GM21576 (cell line): Measurements from ENCODE around the gene CAPZA2.
A peak's percentile ranks its signal among the peaks of the same experiment; 100 is the strongest.
"Not testable (repeated sequence)": the region's sequence is repeated elsewhere in the genome, so short reads cannot be mapped to it uniquely, and the experiment has no call there.

ENCODE experiments used
- ATAC-seq: cut with Tn5 transposase; IDR thresholded peaks from one replicate; pipeline ENCODE4 v1.9.1; 2021; ENCODE audit warnings: mild to moderate bottlenecking, moderate library complexity; ENCODE audit not compliant: unreplicated experiment

The CAPZA2 gene

DNA sequence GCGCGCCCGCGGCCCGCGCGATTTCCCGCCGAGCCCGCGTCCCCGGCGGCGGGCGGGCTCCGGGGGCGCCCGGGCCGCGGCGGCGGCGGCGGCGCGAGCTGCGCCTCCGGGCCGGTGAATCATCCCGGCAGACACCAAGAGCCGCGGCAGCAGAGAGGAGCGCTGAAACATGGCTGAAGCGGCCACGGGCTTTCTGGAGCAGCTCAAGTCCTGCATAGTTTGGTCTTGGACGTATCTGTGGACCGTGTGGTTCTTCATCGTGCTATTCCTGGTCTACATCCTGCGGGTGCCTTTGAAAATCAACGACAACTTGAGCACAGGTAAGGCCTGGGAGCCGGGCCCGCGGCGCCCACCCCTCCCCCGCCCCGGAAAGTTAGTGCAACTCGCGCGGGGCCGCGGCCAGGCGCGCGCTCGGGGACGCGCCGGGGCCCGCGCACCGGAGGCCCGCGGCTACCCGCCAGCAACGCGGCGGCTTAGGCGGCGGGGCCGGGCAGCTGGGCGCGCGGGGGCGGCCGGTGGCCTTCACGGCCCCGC is 91.1 kb downstream of the CAPZA2 start, which contains the start of gene ST7:
Gene ST7 (plus strand): TSS at position 130 of the 534 bp plus-strand sequence. CDS start 40 bp downstream, at position 170.
- peak; percentile 24 for ATAC-seq

DNA sequence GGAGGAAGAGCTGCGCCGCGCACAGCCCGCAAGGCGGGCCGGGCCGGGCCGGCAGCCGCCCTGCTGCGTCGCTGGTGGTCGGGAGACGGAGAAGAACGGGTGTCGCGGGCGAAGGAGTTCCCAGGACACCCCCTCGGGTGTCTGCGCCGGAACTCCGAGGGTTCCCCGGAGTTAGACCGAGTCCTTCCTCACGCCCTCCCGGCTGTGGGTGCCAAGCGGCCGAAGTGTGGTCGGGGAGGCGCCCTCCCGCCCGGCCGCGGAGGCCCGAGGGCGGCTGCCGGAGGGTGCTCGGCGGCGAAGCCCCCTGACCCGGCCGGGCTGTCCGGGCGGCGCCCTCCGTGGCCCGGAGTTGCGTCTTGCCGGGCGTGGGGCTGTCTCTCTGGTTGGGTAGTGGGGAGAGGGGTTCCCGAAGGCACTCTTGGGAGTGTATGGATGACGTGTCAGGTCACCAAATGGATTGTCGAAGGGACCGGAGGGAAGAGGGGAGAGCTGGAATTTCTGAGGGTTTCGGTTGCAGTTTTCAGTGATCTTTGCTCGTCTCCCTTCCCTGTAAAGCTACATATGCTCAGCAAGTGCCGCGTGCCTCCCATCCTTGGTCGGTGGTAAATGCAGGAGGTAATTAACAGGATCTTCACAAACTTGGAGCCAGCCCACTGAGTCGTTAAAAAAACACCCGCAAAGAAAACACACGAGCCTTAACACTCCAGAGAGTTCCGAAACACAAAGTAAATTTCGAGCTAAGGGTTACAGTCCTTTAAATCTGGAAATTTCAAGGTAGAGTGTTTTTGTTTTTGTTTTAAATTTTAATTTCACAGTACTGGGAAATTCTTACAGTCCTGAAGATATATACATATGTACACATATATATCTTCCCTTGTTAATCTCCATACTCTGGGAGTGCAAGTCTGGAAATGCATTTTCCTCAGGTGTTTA is 91.8 kb downstream of the CAPZA2 start:
- ATAC-seq: peak; percentile 10

DNA sequence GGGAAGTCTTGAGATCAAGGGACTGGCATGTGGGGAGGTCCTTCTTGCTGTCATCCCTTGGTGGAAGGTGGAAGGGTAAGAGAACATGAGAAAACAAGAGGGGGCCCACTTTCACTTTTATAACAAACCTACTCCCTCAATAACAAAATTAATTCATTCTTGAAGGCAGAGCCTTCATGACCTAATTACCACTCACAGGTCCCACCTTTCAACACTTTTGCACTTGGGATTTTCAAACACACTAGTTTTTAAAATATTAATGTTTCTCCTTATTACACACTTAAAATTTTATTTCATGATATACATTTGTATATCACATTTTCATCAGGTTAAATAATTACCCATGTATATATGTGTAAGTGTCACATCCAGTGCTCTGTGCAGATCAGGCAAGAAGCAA is 93.0 kb downstream of the CAPZA2 start:
- ATAC-seq: no peak

DNA sequence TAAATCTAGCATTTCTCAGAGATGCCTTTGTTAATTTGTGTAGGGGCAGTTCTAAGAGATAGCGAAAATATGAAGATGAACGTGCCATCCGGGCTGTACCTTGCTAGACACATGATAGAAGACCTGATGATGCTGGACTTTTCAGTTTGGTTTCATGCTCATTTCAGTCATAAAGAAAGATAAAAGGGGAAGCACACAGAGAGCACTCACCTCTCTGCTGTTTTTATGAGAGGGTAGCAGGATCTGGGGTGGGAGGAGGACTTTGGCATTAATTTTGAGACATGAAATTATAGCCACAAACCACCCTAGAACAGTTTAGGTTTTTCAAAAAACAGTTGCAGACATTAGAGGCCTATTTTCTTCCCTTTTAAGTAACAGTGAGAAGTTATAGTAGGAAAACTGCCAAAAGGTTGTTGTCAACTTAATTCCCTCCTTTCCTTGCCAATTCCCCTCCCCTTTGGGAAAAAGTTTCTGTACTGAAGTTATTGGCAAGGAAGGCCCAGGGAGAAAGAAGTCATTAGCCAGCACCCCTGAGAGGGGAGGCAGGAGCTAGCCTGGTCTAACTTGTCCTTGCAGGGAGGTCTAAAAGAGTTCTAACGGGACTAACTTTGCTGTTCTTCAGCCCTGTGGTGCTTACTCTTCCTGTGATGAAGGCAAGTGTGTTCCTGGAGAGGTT is 93.6 kb downstream of the CAPZA2 start:
- ATAC-seq: peak; percentile 78

DNA sequence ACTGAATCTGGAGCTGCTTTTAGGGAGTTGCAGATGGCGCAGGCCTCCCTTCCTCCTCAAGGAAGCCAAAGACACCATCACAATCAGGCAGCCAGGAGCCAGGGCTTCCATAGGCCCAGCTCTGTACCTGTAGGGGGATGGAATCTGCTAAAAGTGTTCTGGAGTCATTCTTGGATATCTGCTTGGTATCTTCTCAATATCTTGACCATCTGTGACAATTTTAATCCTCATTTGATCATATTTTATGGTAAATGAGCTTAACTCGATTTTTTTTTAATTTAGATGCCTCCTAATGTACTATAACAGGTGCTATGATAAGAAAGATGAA is 94.1 kb downstream of the CAPZA2 start:
- ATAC-seq: no peak

DNA sequence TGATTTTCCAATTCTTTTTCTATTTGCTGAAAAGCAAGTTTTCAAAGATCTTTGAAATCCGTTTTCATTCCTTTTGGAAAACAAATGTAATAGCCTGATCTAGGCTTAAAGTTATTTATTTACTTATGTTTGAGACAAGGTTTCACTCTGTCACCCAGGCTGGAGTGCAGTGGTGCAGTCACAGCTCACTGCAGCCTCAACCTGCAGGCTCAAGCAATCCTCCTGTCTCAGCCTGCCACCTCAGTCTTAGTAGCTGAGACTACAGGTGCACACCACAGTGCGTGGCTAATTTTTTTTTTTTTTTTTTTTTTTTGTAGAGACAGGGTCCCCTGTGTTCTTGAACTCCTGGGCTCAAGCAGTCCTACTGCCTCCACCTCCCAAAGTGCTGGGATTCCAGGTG is 95.5 kb downstream of the CAPZA2 start:
- ATAC-seq: peak; percentile 40

DNA sequence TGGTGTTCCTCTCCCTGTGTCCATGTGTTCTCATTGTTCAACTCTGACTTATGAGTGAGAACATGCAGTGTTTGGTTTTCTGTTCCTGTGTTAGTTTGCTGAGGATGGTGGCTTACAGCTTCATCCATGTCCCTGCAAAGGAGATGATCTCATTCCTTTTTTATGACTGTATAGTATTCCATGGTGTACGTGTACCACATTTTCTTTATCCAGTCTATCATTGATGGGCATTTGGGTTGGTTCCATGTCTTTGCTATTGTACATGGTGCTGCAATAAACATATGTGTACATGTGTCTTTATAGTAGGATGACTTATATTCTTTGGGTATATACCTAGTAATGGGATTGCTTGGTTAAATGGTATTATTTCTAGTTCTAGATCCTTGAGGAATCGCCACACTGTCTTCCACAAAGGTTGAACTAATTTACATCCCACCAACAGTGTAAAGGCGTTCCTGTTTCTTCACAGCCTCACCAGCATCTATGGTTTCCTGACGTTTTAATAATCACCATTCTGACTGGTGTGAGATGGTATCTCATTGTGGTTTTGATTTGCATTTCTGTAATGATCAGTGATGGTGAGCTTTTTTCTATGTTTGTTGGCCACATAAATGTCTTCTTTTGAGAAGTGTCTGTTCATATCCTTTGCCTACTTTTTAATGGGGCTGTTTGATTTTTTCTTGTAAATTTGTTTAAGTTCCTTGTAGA is 99.7 kb downstream of the CAPZA2 start:
- ATAC-seq: not testable (repeated sequence)

DNA sequence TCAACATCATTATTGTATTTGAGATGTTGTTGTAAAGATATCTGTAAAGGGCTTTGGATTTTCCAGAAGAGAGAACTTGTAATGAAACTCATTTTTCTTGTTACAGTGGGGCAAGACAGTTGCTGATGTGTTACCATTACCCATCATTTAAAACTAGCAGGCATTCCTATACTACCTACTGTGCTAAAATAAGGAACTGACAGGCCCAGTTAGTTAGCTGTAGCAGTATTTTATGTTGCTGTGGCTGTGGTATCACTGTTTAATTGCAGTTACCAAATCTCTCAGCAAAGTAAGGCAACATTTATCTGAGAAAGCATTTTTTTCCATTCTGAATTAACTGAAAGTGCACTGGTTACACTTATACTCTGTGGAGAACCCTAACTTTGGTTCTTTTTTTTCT is 100.8 kb downstream of the CAPZA2 start:
- ATAC-seq: peak; percentile 38

DNA sequence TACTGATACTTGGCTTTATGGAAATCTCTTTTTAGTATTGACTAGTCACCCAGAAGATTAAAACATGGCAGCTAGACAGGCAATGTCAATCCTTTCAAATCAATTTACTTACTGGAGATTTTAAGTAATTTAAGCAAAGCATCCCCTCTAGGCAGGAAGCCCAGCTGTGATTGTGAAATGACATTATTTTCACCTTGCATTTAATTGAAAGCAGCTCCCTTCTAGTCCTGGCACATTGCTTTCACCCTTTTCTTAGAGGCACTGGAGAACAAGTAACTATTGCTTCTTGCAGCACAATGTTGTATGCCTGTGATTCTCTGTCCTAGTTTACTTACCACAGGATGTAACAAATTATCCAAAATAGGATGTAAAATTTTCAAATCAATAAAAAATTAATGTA is 104.2 kb downstream of the CAPZA2 start:
- ATAC-seq: no peak

DNA sequence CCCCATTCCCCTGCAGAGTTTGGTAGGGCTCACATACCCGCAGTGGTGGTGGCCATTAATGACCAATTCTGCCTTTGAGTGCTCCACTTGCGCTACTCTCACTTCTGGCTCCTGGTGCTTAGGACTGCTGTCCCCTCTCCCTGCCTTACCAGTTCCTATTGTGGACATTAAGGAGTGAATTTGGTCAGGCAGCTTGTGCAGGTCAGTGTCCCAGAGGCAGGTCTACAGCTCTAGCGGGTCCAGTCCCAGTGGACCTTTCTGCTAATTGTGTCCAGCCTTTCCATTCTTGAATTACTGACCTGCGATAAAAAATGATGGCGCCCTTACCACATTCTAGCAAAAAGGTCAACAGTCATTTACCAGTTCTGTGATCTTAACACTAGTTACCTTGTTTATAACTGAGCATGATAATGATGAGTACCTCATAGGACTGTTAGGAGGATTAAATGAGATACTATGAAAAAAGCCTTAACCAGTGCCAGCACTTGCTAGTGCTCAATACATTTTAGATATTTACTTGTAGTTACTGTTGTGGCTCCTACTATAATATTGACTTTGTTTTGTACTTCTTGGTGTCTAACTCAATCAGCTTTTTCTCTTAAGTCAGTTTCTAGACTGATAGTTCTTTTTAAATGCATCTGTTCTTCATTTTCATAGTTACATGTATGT is 105.0 kb downstream of the CAPZA2 start:
- ATAC-seq: no peak

DNA sequence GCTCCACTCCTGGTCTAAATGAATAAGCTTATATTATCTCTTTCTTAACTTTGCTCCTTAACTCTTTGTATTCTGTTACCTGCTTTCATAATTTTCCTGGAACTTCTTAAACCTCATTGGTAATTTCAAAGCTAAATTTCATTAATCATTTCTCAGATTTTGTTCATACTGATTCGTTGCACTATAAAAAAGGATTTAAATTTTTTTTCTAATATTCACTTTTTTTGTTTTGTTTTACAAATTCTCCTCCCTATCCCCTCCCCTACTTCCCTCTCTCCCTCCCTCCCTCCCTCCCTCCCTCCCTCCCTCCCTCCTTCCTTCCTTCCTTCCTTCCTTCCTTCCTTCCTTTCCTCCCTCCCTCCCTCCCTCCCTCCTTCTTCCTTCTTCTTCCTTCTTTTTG is 105.6 kb downstream of the CAPZA2 start:
- no peak for ATAC-seq

DNA sequence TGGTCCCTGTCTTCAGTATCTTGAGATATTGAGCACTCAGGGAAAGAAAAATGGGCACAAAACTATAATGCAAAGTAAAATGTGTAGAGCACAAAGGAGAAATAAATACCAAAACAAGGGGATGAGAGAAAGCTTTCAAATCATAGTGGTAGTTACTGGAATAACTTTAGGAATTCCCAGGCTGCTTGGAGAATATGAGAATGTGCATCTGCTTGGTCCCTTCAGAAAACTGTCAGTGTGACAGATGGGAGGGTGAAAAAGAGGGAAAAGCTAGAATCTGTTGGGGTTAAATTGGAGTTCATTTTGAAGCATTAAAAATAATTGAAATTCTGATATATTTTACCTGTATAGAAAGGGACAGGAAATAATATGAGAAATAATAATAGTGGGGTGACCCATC is 106.2 kb downstream of the CAPZA2 start:
- ATAC-seq: no peak

DNA sequence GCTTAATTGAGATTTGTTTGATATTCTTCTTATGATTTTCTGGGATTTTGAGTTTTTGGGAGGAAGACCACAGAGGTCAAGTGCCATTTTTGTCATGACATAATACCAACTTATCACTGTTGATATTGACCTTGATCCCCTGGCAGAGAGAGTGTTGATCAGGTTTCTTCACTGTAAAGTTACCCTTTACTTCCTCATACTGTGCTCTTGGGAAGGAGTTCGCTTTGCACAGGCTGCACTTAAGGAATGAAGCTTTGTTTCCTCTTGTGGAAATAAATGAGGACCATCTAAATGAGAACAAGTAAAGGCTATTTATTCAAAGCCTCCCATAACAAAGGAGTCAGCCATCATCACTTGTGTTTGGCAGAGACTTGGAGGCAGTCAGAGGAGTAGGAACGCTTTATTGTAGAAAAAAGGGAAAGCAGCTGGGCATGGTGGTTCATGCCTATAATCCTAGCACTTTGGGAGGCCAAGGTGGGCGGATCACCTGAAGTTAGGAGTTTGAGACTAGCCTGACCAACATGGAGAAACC is 107.0 kb downstream of the CAPZA2 start:
- ATAC-seq: no peak

DNA sequence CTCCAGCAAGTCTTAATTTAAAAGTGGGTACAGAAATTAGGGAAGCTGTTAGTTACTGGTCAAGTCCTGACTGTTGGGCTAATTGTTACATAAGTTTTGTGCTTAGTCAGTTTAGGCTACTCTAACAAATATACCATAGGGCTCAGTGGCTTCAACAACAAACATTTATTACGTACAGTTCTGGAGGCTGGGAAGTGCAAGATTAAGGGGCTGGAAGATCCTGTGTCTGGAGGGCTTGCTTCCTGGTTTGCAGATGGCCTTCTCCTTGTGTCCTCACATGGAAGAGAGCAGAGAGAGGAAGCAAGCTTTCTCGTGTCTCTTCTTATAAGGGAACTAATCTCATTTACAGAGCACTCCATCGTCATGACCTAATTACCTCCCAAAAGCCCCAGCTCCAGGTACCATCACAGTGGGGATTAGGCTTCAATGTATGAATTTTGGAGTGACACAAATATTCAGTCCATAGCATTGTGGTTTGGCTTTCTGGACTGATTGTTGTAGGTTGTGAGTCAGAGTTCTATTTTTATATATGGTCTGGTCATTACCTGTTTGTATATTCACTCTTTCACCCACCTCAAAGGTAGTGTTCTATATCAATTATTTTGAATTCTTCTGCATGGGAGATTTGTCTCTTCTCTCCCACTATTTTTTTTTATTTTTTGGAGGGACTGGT is 108.0 kb downstream of the CAPZA2 start:
- peak; percentile 60 for ATAC-seq

DNA sequence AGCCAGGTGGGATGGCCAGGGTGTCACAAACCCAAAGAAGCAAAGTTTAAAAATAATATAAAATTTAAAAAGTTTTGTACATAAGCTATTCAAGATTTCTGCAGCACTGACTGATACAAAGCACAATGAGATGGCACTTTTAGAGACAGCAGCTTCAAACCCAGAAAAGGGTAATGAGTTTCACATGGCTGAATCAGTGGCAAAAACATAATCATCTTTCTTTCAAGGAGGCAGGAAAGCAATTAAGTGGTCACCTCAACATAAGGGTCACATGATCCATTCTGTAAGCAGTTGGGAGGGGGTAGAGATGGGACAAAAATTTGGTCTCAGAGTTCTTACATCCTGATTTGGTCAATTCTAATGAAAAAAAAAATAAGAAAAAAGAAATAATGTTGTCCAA is 108.8 kb downstream of the CAPZA2 start:
- ATAC-seq: not testable (repeated sequence)
